NCI-H2227 (cell line): ENCODE data around the gene PLEKHA6.
"Not testable (repeated sequence)": the region's sequence is repeated elsewhere in the genome, so short reads cannot be mapped to it uniquely, and the experiment has no call there.

Source experiments
- DNase-seq: peaks from one replicate; lab custom pipeline; 2025; ENCODE audit not compliant: unreplicated experiment; lab: John Stamatoyannopoulos, UW

The PLEKHA6 gene

GRCh38 chr1:204249736-204250427 lies 109.8 kb downstream of the PLEKHA6 start:
- DNase-seq = no peak

GRCh38 chr1:204248954-204249353 lies 110.8 kb downstream of the PLEKHA6 start:
- DNase-seq = no peak

GRCh38 chr1:204246876-204247275 lies 112.9 kb downstream of the PLEKHA6 start:
- DNase-seq = no peak

- DNase-seq = no peak
Measured at GRCh38 chr1:204242920-204243319, 116.8 kb downstream of the PLEKHA6 start.

GRCh38 chr1:204241914-204242313 lies 117.8 kb downstream of the PLEKHA6 start:
- no peak for DNase-seq

GRCh38 chr1:204241050-204241449 lies 118.7 kb downstream of the PLEKHA6 start:
- no peak for DNase-seq

GRCh38 chr1:204240233-204240632 lies 119.5 kb downstream of the PLEKHA6 start:
- DNase-seq = no peak

- DNase-seq = not testable (repeated sequence)
Measured at GRCh38 chr1:204239401-204239800, 120.3 kb downstream of the PLEKHA6 start.

GRCh38 chr1:204238520-204238919 lies 121.2 kb downstream of the PLEKHA6 start:
- DNase-seq = not testable (repeated sequence)

- DNase-seq = not testable (repeated sequence)
Measured at GRCh38 chr1:204237515-204237914, 122.2 kb downstream of the PLEKHA6 start.

GRCh38 chr1:204232526-204232925 lies 127.2 kb downstream of the PLEKHA6 start:
- no peak for DNase-seq

- no peak for DNase-seq
Measured at GRCh38 chr1:204230211-204230610, 129.5 kb downstream of the PLEKHA6 start.

GRCh38 chr1:204228896-204229295 lies 130.8 kb downstream of the PLEKHA6 start:
- DNase-seq = no peak

- no peak for DNase-seq
Measured at GRCh38 chr1:204227996-204228785, 131.5 kb downstream of the PLEKHA6 start.

GRCh38 chr1:204227351-204227750 lies 132.4 kb downstream of the PLEKHA6 start:
- DNase-seq = no peak

- no peak for DNase-seq
Measured at GRCh38 chr1:204225841-204226735, 133.6 kb downstream of the PLEKHA6 start.

GRCh38 chr1:204224655-204225054 lies 135.1 kb downstream of the PLEKHA6 start:
- DNase-seq = no peak

GRCh38 chr1:204223129-204223860 lies 136.4 kb downstream of the PLEKHA6 start:
- no peak for DNase-seq

- no peak for DNase-seq
Measured at GRCh38 chr1:204222764-204223055, 137.0 kb downstream of the PLEKHA6 start.

- DNase-seq = no peak
Measured at GRCh38 chr1:204222006-204222763, 137.5 kb downstream of the PLEKHA6 start.
